HepG2 (cell line): ENCODE results near the gene LIPC. TPM values are rescaled to one million over a fixed set of nuclear protein-coding genes. Genes with fewer than 3 reads are reported as not detected.

Experiments
- CBX2 ChIP-seq, 2 experiments: fragments of 200-600 bp in 1 of 2; sonication (generic); formaldehyde crosslinking in 1 of 2; IDR thresholded peaks; 2 replicates each; pipeline versions ENCODE4 v1.7.0 to v1.8.1; 2018 to 2022; ENCODE audit warnings: low read depth in 2 of 2, low read length in 1 of 2, mild to moderate bottlenecking in 1 of 2, missing genetic modification reagents in 1 of 2
- HDAC2 ChIP-seq: sonication (generic); formaldehyde crosslinking; IDR thresholded peaks from 2 replicates; pipeline ENCODE4 v1.4.0; 2020; ENCODE audit warnings: missing genetic modification reagents
- MBNL3 ChIP-seq: fragments of 250-450 bp; sonication (Bioruptor Pico); conservative IDR thresholded peaks from 2 replicates; pipeline ENCODE4 v1.8.0; 2022; ENCODE audit warnings: mild to moderate bottlenecking, inconsistent platforms
- NFIB ChIP-seq: sonication (generic); formaldehyde crosslinking; IDR thresholded peaks from 2 replicates; pipeline ENCODE4 v1.9.0; 2021; ENCODE audit warnings: missing genetic modification reagents, mild to moderate bottlenecking, borderline replicate concordance
- PCBP1 ChIP-seq: fragments of 200-400 bp; formaldehyde crosslinking; IDR thresholded peaks from 2 replicates; pipeline ENCODE4 v1.6.1; 2017; ENCODE audit warnings: mild to moderate bottlenecking, low read depth, low read length, borderline replicate concordance
- RCOR2 ChIP-seq: IDR thresholded peaks from 2 replicates; pipeline ENCODE4 v1.6.1; 2016; ENCODE audit warnings: missing biosample characterization, missing genetic modification reagents
- ZFP62 ChIP-seq: sonication (generic); formaldehyde crosslinking; IDR thresholded peaks from 2 replicates; pipeline ENCODE4 v1.4.0; 2020; ENCODE audit warnings: missing genetic modification reagents
- ZNF329 ChIP-seq: sonication (generic); formaldehyde crosslinking; IDR thresholded peaks from 2 replicates; pipeline ENCODE4 v1.9.0; 2021; ENCODE audit warnings: low read depth, mild to moderate bottlenecking, missing genetic modification reagents
- ZNF383 ChIP-seq: sonication (generic); formaldehyde crosslinking; IDR thresholded peaks from 2 replicates; pipeline ENCODE4 v1.4.0; 2020; ENCODE audit warnings: missing genetic modification reagents, mild to moderate bottlenecking, borderline replicate concordance
- ZNF460 ChIP-seq: sonication (generic); formaldehyde crosslinking; IDR thresholded peaks from 2 replicates; pipeline ENCODE4 v1.5.1; 2020; ENCODE audit warnings: missing genetic modification reagents, mild to moderate bottlenecking, borderline replicate concordance
- ZNF543 ChIP-seq: sonication (generic); formaldehyde crosslinking; IDR thresholded peaks from 2 replicates; pipeline ENCODE4 v1.4.0; 2020; ENCODE audit warnings: mild to moderate bottlenecking, missing genetic modification reagents
- ZNF678 ChIP-seq: sonication (generic); formaldehyde crosslinking; IDR thresholded peaks from 2 replicates; pipeline ENCODE4 v1.4.0; 2020; ENCODE audit warnings: mild to moderate bottlenecking, missing genetic modification reagents
- ZNF83 ChIP-seq: sonication (generic); formaldehyde crosslinking; IDR thresholded peaks from 2 replicates; pipeline ENCODE4 v1.4.0; 2020; ENCODE audit warnings: missing genetic modification reagents, mild to moderate bottlenecking, borderline replicate concordance
- ZNF879 ChIP-seq: sonication (generic); formaldehyde crosslinking; IDR thresholded peaks from 2 replicates; pipeline ENCODE4 v1.8.1; 2023; ENCODE audit warnings: missing genetic modification reagents
- ZSCAN20 ChIP-seq: sonication (generic); formaldehyde crosslinking; IDR thresholded peaks from 2 replicates; pipeline ENCODE4 v1.4.0; 2020; ENCODE audit warnings: missing genetic modification reagents, mild to moderate bottlenecking, borderline replicate concordance
- ZSCAN21 ChIP-seq: sonication (generic); formaldehyde crosslinking; IDR thresholded peaks from 2 replicates; pipeline ENCODE4 v1.8.0; 2022; ENCODE audit warnings: mild to moderate bottlenecking, missing genetic modification reagents, moderate library complexity, borderline replicate concordance
- polyA plus RNA-seq, 8 experiments: library from polyadenylated mRNA; depleted of rRNA in 3 of 8; stranded (reverse) in 7 of 8; unstranded in 1 of 8; fragments of >200 nt; fragmentation: Illumina TruSeq in 4 of 8; extraction: Trizol in 4 of 8; gene quantifications; 2 replicates each; pipeline versions ENCODE4 v1.2.1 to v1.2.3, GENCODE V29; 2011 to 2016; ENCODE audit warnings: low read depth in 4 of 8, missing spikeins in 1 of 8, mixed read lengths in 1 of 8; ENCODE audit not compliant: insufficient read depth in 1 of 8
- total RNA-seq, 5 experiments: library from RNA; depleted of rRNA; stranded (reverse); fragments of >200 nt; fragmentation: Illumina TruSeq; extraction: Trizol; gene quantifications; 2 replicates each; pipeline ENCODE4 v1.2.3, GENCODE V29; 2016; ENCODE audit warnings: low read depth in 1 of 5
- TF ChIP-seq, protein P1 (sequence below): sonication (generic); formaldehyde crosslinking; IDR thresholded peaks from 2 replicates; pipeline ENCODE4 v1.8.0; 2022; ENCODE audit warnings: mild to moderate bottlenecking, missing genetic modification reagents, borderline replicate concordance
- TF ChIP-seq, protein P2 (sequence below): IDR thresholded peaks from 2 replicates; pipeline ENCODE4 v1.6.1; 2016; ENCODE audit warnings: missing biosample characterization, missing genetic modification reagents, low read depth
- TF ChIP-seq, protein P3 (sequence below), 2 experiments: sonication (generic) in 1 of 2; formaldehyde crosslinking in 1 of 2; IDR thresholded peaks; 2 replicates each; pipeline versions ENCODE4 v1.4.0 to v1.6.1; 2016 to 2020; ENCODE audit warnings: borderline replicate concordance in 1 of 2, low read depth in 1 of 2, mild to moderate bottlenecking in 1 of 2, missing genetic modification reagents in 1 of 2
- TF ChIP-seq, protein P4 (sequence below): sonication (generic); formaldehyde crosslinking; IDR thresholded peaks from 2 replicates; pipeline ENCODE4 v1.8.0; 2022; ENCODE audit warnings: missing genetic modification reagents, low read depth, mild to moderate bottlenecking, borderline replicate concordance

The LIPC gene
- total and polyA plus RNA-seq, 2 of the 13 experiments (the other 11 are each of a cell fraction or from before 2014, with no cell fraction given): 26.0 to 38.0 TPM

DNA sequence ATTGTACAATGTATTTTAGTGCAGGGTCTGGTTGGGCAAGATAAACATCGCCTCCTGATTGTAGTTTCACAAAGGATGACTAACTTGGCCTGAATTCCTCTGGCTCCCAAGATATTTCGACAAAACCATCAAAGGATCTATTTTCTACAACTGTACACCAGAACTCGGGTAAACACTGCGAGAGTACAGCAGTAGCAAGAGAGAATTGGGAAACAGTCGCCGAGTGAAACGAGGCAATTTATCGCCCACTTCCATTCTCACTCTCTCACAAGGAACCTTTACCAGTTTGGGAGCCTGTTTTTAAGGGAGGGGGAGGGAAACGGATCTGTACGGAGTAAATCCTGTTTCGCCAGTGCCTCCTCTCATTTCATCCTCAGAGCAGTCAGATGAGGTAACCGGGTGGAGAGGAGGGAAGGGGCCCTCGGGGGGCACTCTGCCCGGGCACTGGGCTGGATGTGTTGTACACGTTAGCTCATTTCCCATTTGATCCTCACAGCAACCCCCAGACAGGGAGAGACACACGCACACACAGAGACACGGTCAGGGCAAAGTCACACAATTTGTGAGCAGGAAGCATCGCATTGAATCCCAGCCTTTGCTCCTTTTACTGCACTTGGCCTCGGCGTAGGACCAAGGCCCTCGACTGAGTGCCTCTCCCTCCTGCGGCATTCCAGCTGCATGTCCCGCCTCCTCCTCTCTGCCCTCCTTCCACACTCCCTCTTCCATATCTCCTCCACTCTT lies 120.1 kb downstream of the LIPC start (continued):
- TF ChIP-seq ZNF543 (CRISPR knock-in tag): no peak
- no peak for TF ChIP-seq PCBP1
- TF ChIP-seq, protein P1, sequence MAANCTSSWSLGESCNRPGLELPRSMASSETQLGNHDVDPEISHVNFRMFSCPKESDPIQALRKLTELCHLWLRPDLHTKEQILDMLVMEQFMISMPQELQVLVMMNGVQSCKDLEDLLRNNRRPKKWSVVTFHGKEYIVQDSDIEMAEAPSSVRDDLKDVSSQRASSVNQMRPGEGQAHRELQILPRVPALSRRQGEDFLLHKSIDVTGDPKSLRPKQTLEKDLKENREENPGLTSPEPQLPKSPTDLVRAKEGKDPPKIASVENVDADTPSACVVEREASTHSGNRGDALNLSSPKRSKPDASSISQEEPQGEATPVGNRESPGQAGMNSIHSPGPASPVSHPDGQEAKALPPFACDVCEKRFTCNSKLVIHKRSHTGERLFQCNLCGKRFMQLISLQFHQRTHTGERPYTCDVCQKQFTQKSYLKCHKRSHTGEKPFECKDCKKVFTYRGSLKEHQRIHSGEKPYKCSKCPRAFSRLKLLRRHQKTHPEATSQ (CRISPR knock-in tag): no peak
- TF ChIP-seq, protein P2, sequence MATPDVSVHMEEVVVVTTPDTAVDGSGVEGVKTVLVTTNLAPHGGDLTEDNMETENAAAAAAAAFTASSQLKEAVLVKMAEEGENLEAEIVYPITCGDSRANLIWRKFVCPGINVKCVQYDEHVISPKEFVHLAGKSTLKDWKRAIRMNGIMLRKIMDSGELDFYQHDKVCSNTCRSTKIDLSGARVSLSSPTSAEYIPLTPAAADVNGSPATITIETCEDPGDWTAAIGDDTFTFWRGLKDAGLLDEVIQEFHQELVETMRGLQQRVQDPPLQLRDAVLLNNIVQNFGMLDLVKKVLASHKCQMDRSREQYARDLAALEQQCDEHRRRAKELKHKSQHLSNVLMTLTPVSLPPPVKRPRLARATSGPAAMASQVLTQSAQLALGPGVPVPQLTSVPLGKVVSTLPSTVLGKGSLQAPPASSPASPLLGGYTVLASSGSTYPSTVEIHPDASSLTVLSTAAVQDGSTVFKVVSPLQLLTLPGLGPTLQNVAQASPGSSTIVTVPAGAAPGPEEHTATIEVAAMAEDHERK: no peak
- TF ChIP-seq, protein P3, sequence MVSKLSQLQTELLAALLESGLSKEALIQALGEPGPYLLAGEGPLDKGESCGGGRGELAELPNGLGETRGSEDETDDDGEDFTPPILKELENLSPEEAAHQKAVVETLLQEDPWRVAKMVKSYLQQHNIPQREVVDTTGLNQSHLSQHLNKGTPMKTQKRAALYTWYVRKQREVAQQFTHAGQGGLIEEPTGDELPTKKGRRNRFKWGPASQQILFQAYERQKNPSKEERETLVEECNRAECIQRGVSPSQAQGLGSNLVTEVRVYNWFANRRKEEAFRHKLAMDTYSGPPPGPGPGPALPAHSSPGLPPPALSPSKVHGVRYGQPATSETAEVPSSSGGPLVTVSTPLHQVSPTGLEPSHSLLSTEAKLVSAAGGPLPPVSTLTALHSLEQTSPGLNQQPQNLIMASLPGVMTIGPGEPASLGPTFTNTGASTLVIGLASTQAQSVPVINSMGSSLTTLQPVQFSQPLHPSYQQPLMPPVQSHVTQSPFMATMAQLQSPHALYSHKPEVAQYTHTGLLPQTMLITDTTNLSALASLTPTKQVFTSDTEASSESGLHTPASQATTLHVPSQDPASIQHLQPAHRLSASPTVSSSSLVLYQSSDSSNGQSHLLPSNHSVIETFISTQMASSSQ (IDR thresholded peaks at IDR 0.05; ENCODE audit: low read depth): peak; percentile 33; the same call in 1 of the 2 replicates
- TF ChIP-seq, protein P3 (CRISPR knock-in tag; IDR thresholded peaks at IDR 0.05; ENCODE audit: borderline replicate concordance): peak; percentile 38; the same call in 1 of the 2 replicates
- no peak for TF ChIP-seq ZNF879 (CRISPR knock-in tag)
- TF ChIP-seq ZSCAN20 (CRISPR knock-in tag): no peak
- TF ChIP-seq HDAC2 (CRISPR knock-in tag): peak; percentile 40; the same call in 1 of the 2 replicates
- 0 out of 2 replicates have a peak, but pooled peaks have one; percentile 58 for TF ChIP-seq RCOR2 (CRISPR knock-in tag)
- no peak for TF ChIP-seq ZFP62
- TF ChIP-seq, protein P4, sequence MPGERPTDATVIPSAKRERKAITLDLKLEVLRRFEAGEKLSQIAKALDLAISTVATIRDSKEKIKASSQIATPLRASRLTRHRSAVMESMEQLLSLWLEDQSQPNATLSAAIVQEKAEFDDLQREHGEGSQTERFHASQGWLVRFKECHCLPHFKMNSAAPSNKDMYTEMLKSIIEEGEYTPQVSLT (CRISPR knock-in tag): no peak
- TF ChIP-seq ZSCAN21 (CRISPR knock-in tag): no peak
- no peak for TF ChIP-seq ZNF460 (CRISPR knock-in tag)
- no peak for TF ChIP-seq NFIB (CRISPR knock-in tag)
- no peak for TF ChIP-seq MBNL3 (CRISPR knock-in tag)
- no peak for TF ChIP-seq ZNF678
- TF ChIP-seq ZNF329 (CRISPR knock-in tag): no peak
- no peak for TF ChIP-seq ZNF383 (CRISPR knock-in tag)
- no peak for TF ChIP-seq ZNF83 (CRISPR knock-in tag)
- TF ChIP-seq CBX2 (IDR thresholded peaks at IDR 0.05; ENCODE audit: low read depth, low read length): no peak
- no peak for TF ChIP-seq CBX2 (CRISPR knock-in tag; IDR thresholded peaks at IDR 0.05; ENCODE audit: low read depth)
